GM12892 (cell line): ENCODE measurements around the gene MPV17L2.

Experiments
- POLR2A ChIP-seq: IDR thresholded peaks from 2 replicates; pipeline ENCODE4 v1.6.1; 2011; ENCODE audit warnings: low read depth, low read length, control low read depth
- POLR2AphosphoS5 ChIP-seq: IDR thresholded peaks from 2 replicates; pipeline ENCODE4 v1.6.1; 2011; ENCODE audit warnings: low read depth, low read length, control low read depth
- TAF1 ChIP-seq: IDR thresholded peaks from 2 replicates; pipeline ENCODE4 v1.6.1; 2011; ENCODE audit warnings: low read depth, mild to moderate bottlenecking, control low read depth, low read length, borderline replicate concordance

DNA sequence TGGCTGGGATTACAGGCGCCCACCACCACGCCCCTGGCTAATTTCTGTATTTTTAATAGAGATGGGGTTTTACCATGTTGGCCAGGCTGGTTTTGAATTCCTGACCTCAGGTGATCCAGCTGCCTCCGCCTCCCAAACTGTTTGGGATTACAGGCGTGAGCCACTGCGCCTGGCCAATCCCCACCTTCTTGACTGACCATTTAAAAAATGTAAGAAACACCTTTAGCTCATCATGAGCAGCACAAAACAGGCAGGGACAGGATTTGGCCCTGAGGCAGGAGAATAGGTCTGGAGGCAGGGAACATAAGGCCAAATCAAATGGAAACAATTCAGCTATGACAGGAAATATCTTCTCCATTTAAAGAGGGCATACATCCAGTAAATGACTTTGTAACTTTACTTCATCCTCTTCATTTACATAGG lies 1.4 kb upstream of the MPV17L2 start:
- no peak for TF ChIP-seq POLR2A
- no peak for TF ChIP-seq POLR2AphosphoS5
- TF ChIP-seq TAF1 = no peak
